ENCODE results near the gene CACNG6.

- no peak for TF ChIP-seq NFYB (CRISPR knock-in tag; conservative IDR thresholded peaks at IDR 0.05; ENCODE audit: low read depth)
- TF ChIP-seq ZNF232 (CRISPR knock-in tag; IDR thresholded peaks at IDR 0.05): no peak
- TF ChIP-seq ZBTB21 (CRISPR knock-in tag; IDR thresholded peaks at IDR 0.05; ENCODE audit: borderline replicate concordance): no peak
- no peak for TF ChIP-seq MAX (CRISPR knock-in tag; IDR thresholded peaks at IDR 0.05)
- TF ChIP-seq TEAD1 (CRISPR knock-in tag; IDR thresholded peaks at IDR 0.05): no peak
- TF ChIP-seq CTCF (IDR thresholded peaks at IDR 0.05): no peak
- TF ChIP-seq CREM (CRISPR knock-in tag; IDR thresholded peaks at IDR 0.05): no peak
- no peak for TF ChIP-seq IRF2 (CRISPR knock-in tag; IDR thresholded peaks at IDR 0.05; ENCODE audit: borderline replicate concordance, low read depth)
- TF ChIP-seq USF1 (CRISPR knock-in tag; IDR thresholded peaks at IDR 0.05): no peak
- no peak for TF ChIP-seq ESRRA (CRISPR knock-in tag; IDR thresholded peaks at IDR 0.05; ENCODE audit: borderline replicate concordance)
Observed at GRCh38 chr19:54014920-54015560, 23.6 kb downstream of the CACNG6 start.
